Measurements from ENCODE around the gene DPCD. TPM values are rescaled to one million over a fixed set of nuclear protein-coding genes. Genes with fewer than 3 reads are reported as not detected.

The DPCD gene
- total and polyA plus RNA-seq, 10 of the 15 experiments (the other 5 are each of a cell fraction or from before 2014, with no cell fraction given), result 9.7 to 50.9 (median 26.3) TPM

GRCh38 chr10:101617102-101617823 lies 29.1 kb downstream of the DPCD start (continued):
- TF ChIP-seq IRF5 (IDR thresholded peaks at IDR 0.05; ENCODE audit: borderline replicate concordance) (no peak), E2F4 (IDR thresholded peaks at IDR 0.05; ENCODE audit: low read depth, low read length) (0 out of 2 replicates have a peak, but pooled peaks have one; percentile 25), BMI1 (IDR thresholded peaks at IDR 0.05; ENCODE audit: borderline replicate concordance) (no peak), EZH2 (IDR thresholded peaks at IDR 0.05; ENCODE audit: borderline replicate concordance, control insufficient read depth, low read depth, low read length) (no peak), ATF2 (IDR thresholded peaks at IDR 0.05; ENCODE audit: low read length) (peak; percentile 39; the same call in 1 of the 2 replicates), ASH2L (IDR thresholded peaks at IDR 0.05; ENCODE audit: borderline replicate concordance, low read depth) (no peak), CHD2 (IDR thresholded peaks at IDR 0.05; ENCODE audit: borderline replicate concordance, low read depth, low read length) (peak; percentile 58; the same call in 1 of the 2 replicates), CBX3 (IDR thresholded peaks at IDR 0.05; ENCODE audit: borderline replicate concordance, low read depth) (no peak), ELK1 (IDR thresholded peaks at IDR 0.05; ENCODE audit: low read depth, low read length) (0 out of 2 replicates have a peak, but pooled peaks have one; percentile 37), SUZ12 (IDR thresholded peaks at IDR 0.05; ENCODE audit: unreplicated experiment) (no peak), PML (IDR thresholded peaks at IDR 0.05; ENCODE audit: low read length) (no peak), MTA2 (IDR thresholded peaks at IDR 0.05; ENCODE audit: low read depth) (peak; percentile 91), BACH1 (IDR thresholded peaks at IDR 0.05; ENCODE audit: borderline replicate concordance) (no peak), ZBED1 (IDR thresholded peaks at IDR 0.05; ENCODE audit: borderline replicate concordance) (peak; percentile 53; the same call in 1 of the 2 replicates), SPI1 (IDR thresholded peaks at IDR 0.05; ENCODE audit: borderline replicate concordance, insufficient read depth, low read depth, low read length) (peak; percentile 90), POU2F2 (IDR thresholded peaks at IDR 0.05; ENCODE audit: borderline replicate concordance, low read depth, low read length) (peak; percentile 65; the same call in 1 of the 3 replicates), NKRF (conservative IDR thresholded peaks at IDR 0.05) (no peak), GATAD2B (conservative IDR thresholded peaks at IDR 0.05; ENCODE audit: low read depth) (no peak), NFXL1 (IDR thresholded peaks at IDR 0.05; ENCODE audit: borderline replicate concordance) (no peak), SUPT20H (IDR thresholded peaks at IDR 0.05; ENCODE audit: borderline replicate concordance, control insufficient read depth, low read depth, low read length) (no peak), PAX5 (IDR thresholded peaks at IDR 0.05; ENCODE audit: borderline replicate concordance, low read depth, low read length) (no peak)

All from GM12878 (cell line).